WI38 (cell line): ENCODE results near the gene SPACA5B.
"Not testable (repeated sequence)": the region's sequence is repeated elsewhere in the genome, so short reads cannot be mapped to it uniquely, and the experiment has no call there.

Source experiments
- H3K4me3 ChIP-seq: 2 replicates; pipeline ENCODE4 v1.5.1; 2011; ENCODE audit warnings: low read depth, mild to moderate bottlenecking, control low read depth, low read length
- TF ChIP-seq, protein P1 (sequence below): IDR thresholded peaks from 2 replicates; pipeline ENCODE4 v1.5.1; 2012; ENCODE audit warnings: low read depth, mild to moderate bottlenecking, control low read depth, low read length

SPACA5B gene

DNA sequence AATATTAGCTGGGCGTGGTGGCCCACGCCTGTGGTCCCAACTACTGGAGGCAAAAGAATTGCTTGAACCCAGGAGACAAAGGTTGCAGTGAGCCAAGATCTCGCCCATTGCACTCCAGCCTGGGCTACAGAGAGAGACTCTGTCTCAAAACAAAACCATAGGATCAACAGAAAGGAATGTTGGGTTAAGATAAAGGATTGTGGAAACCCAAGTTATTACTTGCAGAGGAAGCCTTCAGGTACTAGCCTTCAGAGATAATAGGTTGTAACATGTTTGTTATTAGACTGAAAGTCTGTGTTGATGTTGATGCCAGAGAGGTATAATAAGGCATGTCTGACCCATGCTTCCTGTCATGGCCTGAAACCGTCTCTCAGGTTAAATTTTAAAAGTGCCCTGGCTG lies 49.3 kb downstream of the SPACA5B start:
- TF ChIP-seq, protein P1, sequence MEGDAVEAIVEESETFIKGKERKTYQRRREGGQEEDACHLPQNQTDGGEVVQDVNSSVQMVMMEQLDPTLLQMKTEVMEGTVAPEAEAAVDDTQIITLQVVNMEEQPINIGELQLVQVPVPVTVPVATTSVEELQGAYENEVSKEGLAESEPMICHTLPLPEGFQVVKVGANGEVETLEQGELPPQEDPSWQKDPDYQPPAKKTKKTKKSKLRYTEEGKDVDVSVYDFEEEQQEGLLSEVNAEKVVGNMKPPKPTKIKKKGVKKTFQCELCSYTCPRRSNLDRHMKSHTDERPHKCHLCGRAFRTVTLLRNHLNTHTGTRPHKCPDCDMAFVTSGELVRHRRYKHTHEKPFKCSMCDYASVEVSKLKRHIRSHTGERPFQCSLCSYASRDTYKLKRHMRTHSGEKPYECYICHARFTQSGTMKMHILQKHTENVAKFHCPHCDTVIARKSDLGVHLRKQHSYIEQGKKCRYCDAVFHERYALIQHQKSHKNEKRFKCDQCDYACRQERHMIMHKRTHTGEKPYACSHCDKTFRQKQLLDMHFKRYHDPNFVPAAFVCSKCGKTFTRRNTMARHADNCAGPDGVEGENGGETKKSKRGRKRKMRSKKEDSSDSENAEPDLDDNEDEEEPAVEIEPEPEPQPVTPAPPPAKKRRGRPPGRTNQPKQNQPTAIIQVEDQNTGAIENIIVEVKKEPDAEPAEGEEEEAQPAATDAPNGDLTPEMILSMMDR = no peak

DNA sequence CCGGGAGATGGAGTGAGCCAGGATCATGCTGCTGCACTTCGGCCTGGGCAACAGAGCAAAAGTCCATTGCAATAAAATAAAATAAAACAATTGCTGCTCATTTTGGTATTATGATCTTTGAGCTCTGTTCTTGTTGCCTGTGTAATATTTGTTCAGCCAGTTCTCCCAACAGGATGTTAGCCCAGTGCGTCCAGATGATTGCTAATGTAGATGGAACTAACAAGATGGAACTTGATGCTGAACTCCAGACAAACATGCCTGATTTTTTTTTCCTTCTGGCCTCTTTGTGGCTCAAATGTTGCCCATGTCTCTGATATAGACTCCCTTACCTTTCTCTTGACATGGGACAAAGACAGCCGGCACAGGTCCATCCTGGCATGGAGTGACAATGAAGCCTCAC lies 50.4 kb downstream of the SPACA5B start:
- no peak overlapping the region for H3K4me3 ChIP-seq
- TF ChIP-seq, protein P1 = no peak

More for the DNA sequence above, 49.3 kb downstream of the SPACA5B start:
- H3K4me3 ChIP-seq = no peak overlapping the region

DNA sequence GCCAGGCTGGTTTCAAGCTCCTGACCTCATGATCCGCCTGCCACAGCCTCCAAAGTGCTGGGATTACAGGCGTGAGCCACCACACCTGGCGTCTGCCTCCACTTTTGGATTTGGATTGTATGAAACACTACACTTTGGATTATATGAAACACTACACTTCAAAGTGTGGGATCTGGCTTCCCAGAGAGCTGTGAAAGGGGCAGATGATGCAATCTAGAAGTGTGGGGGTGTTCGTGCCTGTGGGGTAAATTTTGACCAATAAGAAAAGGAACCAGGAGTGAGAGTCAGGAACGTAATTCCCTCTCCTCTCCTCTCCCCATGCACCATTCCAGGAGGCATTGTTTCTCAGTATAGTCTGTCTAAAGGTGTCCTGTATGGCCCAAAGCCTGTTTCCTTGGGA lies 51.5 kb downstream of the SPACA5B start:
- not testable (repeated sequence) for H3K4me3 ChIP-seq
